Adrenal gland (tissue), 5 donors: ENCODE measurements around the gene WNT2B.

Source experiments
- POLR2A ChIP-seq, 2 donors: fragments of 450-650 bp; IDR thresholded peaks; one replicate each; pipeline ENCODE4 v1.6.1; 2017; ENCODE audit warnings: antibody characterized with exemption in 2 of 2, mild to moderate bottlenecking in 2 of 2, moderate library complexity in 1 of 2
- TF ChIP-seq, protein P1 (sequence below), 6 experiments: fragments of 450-650 bp in 4 of 6; fragments of 200-600 bp in 2 of 6; sonication (generic) in 1 of 6; IDR thresholded peaks; 1 replicate in 5 of 6; 2 replicates in 1 of 6; pipeline versions ENCODE4 v1.5.1 to v1.8.0; 2016 to 2021; ENCODE audit warnings: antibody characterized with exemption in 6 of 6, mild to moderate bottlenecking in 2 of 6, moderate library complexity in 1 of 6
- donor health status: DM: no; HTN: no; CAD: no.

GRCh38 chr1:112529301-112529700 lies 20.5 kb downstream of the WNT2B start:
- TF ChIP-seq, protein P1, sequence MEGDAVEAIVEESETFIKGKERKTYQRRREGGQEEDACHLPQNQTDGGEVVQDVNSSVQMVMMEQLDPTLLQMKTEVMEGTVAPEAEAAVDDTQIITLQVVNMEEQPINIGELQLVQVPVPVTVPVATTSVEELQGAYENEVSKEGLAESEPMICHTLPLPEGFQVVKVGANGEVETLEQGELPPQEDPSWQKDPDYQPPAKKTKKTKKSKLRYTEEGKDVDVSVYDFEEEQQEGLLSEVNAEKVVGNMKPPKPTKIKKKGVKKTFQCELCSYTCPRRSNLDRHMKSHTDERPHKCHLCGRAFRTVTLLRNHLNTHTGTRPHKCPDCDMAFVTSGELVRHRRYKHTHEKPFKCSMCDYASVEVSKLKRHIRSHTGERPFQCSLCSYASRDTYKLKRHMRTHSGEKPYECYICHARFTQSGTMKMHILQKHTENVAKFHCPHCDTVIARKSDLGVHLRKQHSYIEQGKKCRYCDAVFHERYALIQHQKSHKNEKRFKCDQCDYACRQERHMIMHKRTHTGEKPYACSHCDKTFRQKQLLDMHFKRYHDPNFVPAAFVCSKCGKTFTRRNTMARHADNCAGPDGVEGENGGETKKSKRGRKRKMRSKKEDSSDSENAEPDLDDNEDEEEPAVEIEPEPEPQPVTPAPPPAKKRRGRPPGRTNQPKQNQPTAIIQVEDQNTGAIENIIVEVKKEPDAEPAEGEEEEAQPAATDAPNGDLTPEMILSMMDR (IDR thresholded peaks at IDR 0.05): no peak
- no peak for TF ChIP-seq POLR2A (IDR thresholded peaks at IDR 0.05)
